Measurements from ENCODE around the gene EMP3. TPM values are rescaled to one million over a fixed set of nuclear protein-coding genes. Genes with fewer than 3 reads are reported as not detected.
A peak's percentile ranks its signal among the peaks of the same experiment; 100 is the strongest.

The EMP3 gene
- total and polyA plus RNA-seq, 2 experiments from 2014 or later = 6.0 to 25.1 TPM

GRCh38 chr19:48342414-48342738 lies 17.0 kb downstream of the EMP3 start:
- Histone ChIP-seq H3K27me3 (ENCODE audit: insufficient read depth) (no peaks in the 10 kb centered on the region), H3K4me3 (no peak overlapping the region), H2AFZ (no peak overlapping the region), H3K79me2 (replicated peaks; ENCODE audit: insufficient read depth) (no peaks in the 10 kb centered on the region), H4K20me1 (replicated peaks; ENCODE audit: insufficient read depth) (no peaks in the 10 kb centered on the region), H3K36me3 (ENCODE audit: insufficient read depth) (no peaks in the 10 kb centered on the region), H3F3A (replicated peaks; ENCODE audit: low read depth) (no peaks in the 10 kb centered on the region), H3K4me2 (no peak overlapping the region), H3K9me2 (ENCODE audit: insufficient read depth) (no peaks in the 10 kb centered on the region), H3K4me1 (ENCODE audit: insufficient read depth) (no peaks in the 10 kb centered on the region), H3K27ac (ENCODE audit: low read depth) (no peak overlapping the region)
- H3K9me3 Mint-ChIP-seq = no peaks in the 10 kb centered on the region; the same call in 2 of the 3 replicates
- peaks cover 11% of the 10 kb centered on the region for H3K27me3 Mint-ChIP-seq (ENCODE audit: insufficient read depth, low read depth, poor library complexity)
- no peak for TF ChIP-seq ZNF462 (CRISPR knock-in tag; IDR thresholded peaks at IDR 0.05)
- TF ChIP-seq JUNB (IDR thresholded peaks at IDR 0.05; ENCODE audit: unreplicated experiment) = no peak
- TF ChIP-seq CTCF (conservative IDR thresholded peaks at IDR 0.05; ENCODE audit: low read depth in 2 of 2) = no peak; a peak in 1 of 4 replicates
- no peak for TF ChIP-seq EZH2 (IDR thresholded peaks at IDR 0.05; ENCODE audit: low read depth, unreplicated experiment)
- TF ChIP-seq ZNF114 (CRISPR knock-in tag; IDR thresholded peaks at IDR 0.05) = no peak
- no peak for TF ChIP-seq CREB1 (CRISPR knock-in tag; IDR thresholded peaks at IDR 0.05; ENCODE audit: low read depth)
- TF ChIP-seq ZNF331 (CRISPR knock-in tag; IDR thresholded peaks at IDR 0.05; ENCODE audit: low read depth) = no peak
- no peak for TF ChIP-seq EZH2phosphoT487 (IDR thresholded peaks at IDR 0.05; ENCODE audit: unreplicated experiment)
- no peaks in the 10 kb centered on the region for H3K36me3 Mint-ChIP-seq (ENCODE audit: low read depth)
- DNase-seq (ENCODE audit: low spot score) (no peak), ATAC-seq (peak; percentile 38)
- no peak overlapping the region for H3K4me3 Mint-ChIP-seq
- H3K4me1 Mint-ChIP-seq = no peaks in the 10 kb centered on the region; the same call in 2 of the 3 replicates
- H3K27ac Mint-ChIP-seq = no peak overlapping the region

Measured in GM23338 (cell line).